HG02678 (cell line): ENCODE results near the gene TEAD2.
"Not testable (repeated sequence)": the region's sequence is repeated elsewhere in the genome, so short reads cannot be mapped to it uniquely, and the experiment has no call there.

ENCODE experiments used
- ATAC-seq: cut with Tn5 transposase; IDR thresholded peaks from one replicate; pipeline ENCODE4 v1.9.1; 2021; ENCODE audit warnings: mild to moderate bottlenecking, moderate library complexity; ENCODE audit not compliant: unreplicated experiment

The TEAD2 gene

GRCh38 chr19:49387936-49388372 lies 25.7 kb upstream of the TEAD2 start, which contains the start of gene KASH5:
TSS of gene KASH5 (plus strand) at chr19:49388249. CDS start at chr19:49390884, 2,635 bp downstream.
- peak; percentile 56 for ATAC-seq

- ATAC-seq = no peak
These were observed 21.4 kb upstream of the TEAD2 start for GRCh38 chr19:49383599-49383998.

- no peak for ATAC-seq
These were observed 20.4 kb upstream of the TEAD2 start for GRCh38 chr19:49382639-49383038.

GRCh38 chr19:49380391-49380790 lies 18.2 kb upstream of the TEAD2 start:
- ATAC-seq = no peak

GRCh38 chr19:49378512-49378911 lies 16.3 kb upstream of the TEAD2 start:
- no peak for ATAC-seq

- ATAC-seq = no peak
These were observed 12.6 kb upstream of the TEAD2 start for GRCh38 chr19:49374665-49375434.

GRCh38 chr19:49373174-49373573 lies 11.0 kb upstream of the TEAD2 start:
- ATAC-seq = not testable (repeated sequence)

- ATAC-seq = no peak
These were observed 9.0 kb upstream of the TEAD2 start for GRCh38 chr19:49371184-49371583.

- ATAC-seq = no peak
These were observed 6.6 kb upstream of the TEAD2 start for GRCh38 chr19:49368711-49369358.

GRCh38 chr19:49366110-49366509 lies 3.9 kb upstream of the TEAD2 start:
- ATAC-seq = no peak

- no peak for ATAC-seq
These were observed 2.0 kb upstream of the TEAD2 start for GRCh38 chr19:49364083-49364737.

- ATAC-seq = no peak
These were observed 1.3 kb upstream of the TEAD2 start, which contains the start of gene DKKL1 for GRCh38 chr19:49363268-49364082. TSS of gene DKKL1 (plus strand) at chr19:49363877. CDS start at chr19:49363999, 122 bp downstream.

GRCh38 chr19:49362929-49363267 lies 682 bp upstream of the TEAD2 start:
- ATAC-seq = no peak

GRCh38 chr19:49361438-49362047 lies 673 bp downstream of the TEAD2 start:
- no peak for ATAC-seq

GRCh38 chr19:49359851-49360820 lies 2.1 kb downstream of the TEAD2 start:
- no peak for ATAC-seq

- ATAC-seq = no peak
These were observed 5.0 kb downstream of the TEAD2 start for GRCh38 chr19:49357186-49357585.

GRCh38 chr19:49356382-49356781 lies 5.8 kb downstream of the TEAD2 start:
- no peak for ATAC-seq

- no peak for ATAC-seq
These were observed 6.3 kb downstream of the TEAD2 start for GRCh38 chr19:49355909-49356353.

GRCh38 chr19:49349567-49349966 lies 12.6 kb downstream of the TEAD2 start:
- no peak for ATAC-seq
